ENCODE results near the gene AMPH.
"Not testable (repeated sequence)": the region's sequence is repeated elsewhere in the genome, so short reads cannot be mapped to it uniquely, and the experiment has no call there.

Gene AMPH

DNA sequence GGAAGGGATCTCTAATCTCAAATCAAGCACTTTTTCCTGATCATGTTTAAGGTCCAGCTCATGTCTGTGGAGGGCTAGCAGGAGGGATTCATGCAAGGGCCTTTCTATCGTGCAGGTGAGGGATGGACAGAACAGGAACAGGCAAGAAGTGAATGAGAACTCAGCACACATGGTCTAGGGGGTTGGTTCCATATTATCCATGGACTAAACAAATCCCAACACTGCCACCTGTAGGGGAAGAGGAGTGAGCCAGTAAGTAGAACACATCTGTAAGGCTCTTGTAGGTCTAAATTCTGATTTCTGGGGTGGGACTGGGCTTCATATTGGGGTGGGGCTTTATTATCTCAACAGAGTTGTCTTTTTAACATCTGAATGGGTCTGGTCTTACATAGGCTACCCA lies 219.8 kb downstream of the AMPH start:
- POLR2A ChIA-PET (ENCODE audit: low non-redundant PET), result no interaction called here
- CTCF ChIA-PET, result no interaction called here
- DNase-seq (ENCODE audit: low spot score), result no peak
- H3K27ac ChIP-seq, result no peak overlapping the region
- TF ChIP-seq, protein P1, sequence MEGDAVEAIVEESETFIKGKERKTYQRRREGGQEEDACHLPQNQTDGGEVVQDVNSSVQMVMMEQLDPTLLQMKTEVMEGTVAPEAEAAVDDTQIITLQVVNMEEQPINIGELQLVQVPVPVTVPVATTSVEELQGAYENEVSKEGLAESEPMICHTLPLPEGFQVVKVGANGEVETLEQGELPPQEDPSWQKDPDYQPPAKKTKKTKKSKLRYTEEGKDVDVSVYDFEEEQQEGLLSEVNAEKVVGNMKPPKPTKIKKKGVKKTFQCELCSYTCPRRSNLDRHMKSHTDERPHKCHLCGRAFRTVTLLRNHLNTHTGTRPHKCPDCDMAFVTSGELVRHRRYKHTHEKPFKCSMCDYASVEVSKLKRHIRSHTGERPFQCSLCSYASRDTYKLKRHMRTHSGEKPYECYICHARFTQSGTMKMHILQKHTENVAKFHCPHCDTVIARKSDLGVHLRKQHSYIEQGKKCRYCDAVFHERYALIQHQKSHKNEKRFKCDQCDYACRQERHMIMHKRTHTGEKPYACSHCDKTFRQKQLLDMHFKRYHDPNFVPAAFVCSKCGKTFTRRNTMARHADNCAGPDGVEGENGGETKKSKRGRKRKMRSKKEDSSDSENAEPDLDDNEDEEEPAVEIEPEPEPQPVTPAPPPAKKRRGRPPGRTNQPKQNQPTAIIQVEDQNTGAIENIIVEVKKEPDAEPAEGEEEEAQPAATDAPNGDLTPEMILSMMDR (conservative IDR thresholded peaks at IDR 0.05; ENCODE audit: low read depth), result no peak

DNA sequence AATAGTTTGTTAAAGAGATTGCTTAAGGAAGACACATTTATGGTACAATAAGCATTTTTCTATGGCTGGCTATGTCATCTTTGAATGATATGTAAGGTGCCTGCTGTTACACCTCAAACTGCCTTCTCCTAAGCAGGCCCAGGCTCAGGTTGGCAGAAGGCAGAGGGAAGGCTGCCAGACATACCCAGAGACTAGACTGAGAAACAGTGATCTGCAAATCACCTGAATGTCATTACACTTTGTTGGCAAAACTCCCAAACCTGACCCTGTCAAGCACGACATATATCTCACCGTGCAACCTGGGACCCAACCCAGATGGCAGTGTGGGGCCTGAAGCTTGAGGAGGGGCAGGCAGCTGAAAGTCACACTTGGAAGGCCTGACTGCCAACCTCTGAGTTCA lies 221.1 kb downstream of the AMPH start:
- ChIA-PET POLR2A (ENCODE audit: low non-redundant PET) (no interaction called here), CTCF (interaction anchor here (1.4 kb wide), 1 partner anchor 12 kb away, joined by 4 read pairs; no protein-coding TSS in a partner anchor)
- DNase-seq (ENCODE audit: low spot score), result no peak
- no peak overlapping the region for H3K27ac ChIP-seq
- TF ChIP-seq, protein P1 (conservative IDR thresholded peaks at IDR 0.05; ENCODE audit: low read depth), result no peak

DNA sequence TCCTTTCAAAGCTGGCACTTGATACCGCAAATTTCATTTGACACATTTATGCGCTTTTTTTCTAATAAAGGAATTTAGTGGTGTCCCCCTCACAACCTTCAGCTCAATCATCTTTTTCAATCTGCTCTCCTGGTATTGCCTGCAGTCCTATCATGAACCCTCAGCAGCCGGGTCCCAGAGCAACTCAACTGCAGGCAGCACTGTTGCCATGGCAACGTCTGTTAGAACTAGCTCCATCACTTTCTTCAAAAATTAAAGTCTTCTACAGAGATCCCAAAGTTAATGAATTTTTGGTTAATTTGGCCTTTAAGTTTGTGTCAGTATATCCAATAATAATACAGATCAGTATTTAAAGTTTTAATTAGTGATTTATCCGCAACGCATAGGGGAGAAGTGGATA lies 221.6 kb downstream of the AMPH start:
- POLR2A ChIA-PET (ENCODE audit: low non-redundant PET), result no interaction called here
- CTCF ChIA-PET, result interaction anchor here (1.0 to 1.4 kb wide), 2 partner anchors 11 to 251 kb away, joined by 4 to 6 read pairs; no protein-coding TSS in a partner anchor
- TF ChIP-seq, protein P1 (conservative IDR thresholded peaks at IDR 0.05; ENCODE audit: low read depth), result no peak
- DNase-seq (ENCODE audit: low spot score), result no peak
- no peak overlapping the region for H3K27ac ChIP-seq

DNA sequence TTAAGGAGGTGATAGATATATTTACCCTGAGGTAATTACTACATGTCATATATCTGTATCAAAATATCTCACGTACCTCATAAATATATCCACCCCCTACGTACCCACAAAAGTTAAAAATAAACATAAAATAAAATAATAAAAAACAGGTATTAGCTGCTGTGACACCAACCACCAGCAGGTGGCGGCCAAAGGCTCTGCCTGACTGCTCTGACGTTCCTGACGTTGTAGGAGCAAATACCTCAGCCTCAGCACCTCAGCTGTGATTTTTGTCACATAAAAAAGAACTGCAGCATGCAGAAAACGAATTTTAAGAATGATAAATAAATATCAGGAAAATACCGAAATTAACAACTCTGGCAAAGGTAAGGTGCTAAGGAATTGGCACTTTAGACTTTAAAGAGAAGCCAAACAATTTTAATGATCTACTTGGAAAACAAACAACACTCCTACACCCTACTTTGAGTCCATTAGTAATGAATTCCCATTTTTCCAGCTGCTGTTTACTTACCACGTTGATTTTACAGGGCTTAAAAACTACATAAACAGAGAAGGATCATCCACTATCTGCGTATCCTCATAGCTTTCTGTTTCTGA lies 232.3 kb downstream of the AMPH start:
- peak; percentile 36 for DNase-seq (ENCODE audit: low spot score)
- no peak overlapping the region for H3K27ac ChIP-seq
- ChIA-PET CTCF (interaction anchor here (0.5 to 1.6 kb wide), 20 partner anchors 9 to 1159 kb away, joined by 3 to 8 read pairs (median 4); no protein-coding TSS in a partner anchor), POLR2A (ENCODE audit: low non-redundant PET) (no interaction called here)
- TF ChIP-seq, protein P1 (conservative IDR thresholded peaks at IDR 0.05; ENCODE audit: low read depth), result peak; percentile 97

DNA sequence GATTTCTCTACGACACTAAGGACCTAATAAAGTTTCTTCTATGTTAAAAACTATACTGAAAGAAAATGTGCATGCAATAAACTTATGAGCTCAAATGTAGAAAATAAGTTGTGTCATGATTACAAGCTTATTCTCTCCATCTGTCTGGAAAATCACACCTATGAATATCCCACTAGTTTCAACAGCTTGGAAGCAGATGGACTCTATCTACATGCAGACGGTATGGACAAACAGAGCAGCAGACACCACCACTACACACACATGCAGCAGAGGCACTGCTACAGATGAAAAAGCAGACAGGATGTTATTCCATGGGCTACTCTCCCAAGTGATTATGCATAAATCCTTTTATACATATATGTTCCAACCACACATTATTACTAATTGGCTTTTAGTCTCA lies 234.3 kb downstream of the AMPH start:
- no peak for DNase-seq (ENCODE audit: low spot score)
- TF ChIP-seq, protein P1 (conservative IDR thresholded peaks at IDR 0.05; ENCODE audit: low read depth), result no peak
- CTCF ChIA-PET, result interaction anchor here (0.6 kb wide), 1 partner anchor 851 kb away, joined by 3 read pairs; no protein-coding TSS in a partner anchor
- POLR2A ChIA-PET (ENCODE audit: low non-redundant PET), result no interaction called here
- no peak overlapping the region for H3K27ac ChIP-seq

DNA sequence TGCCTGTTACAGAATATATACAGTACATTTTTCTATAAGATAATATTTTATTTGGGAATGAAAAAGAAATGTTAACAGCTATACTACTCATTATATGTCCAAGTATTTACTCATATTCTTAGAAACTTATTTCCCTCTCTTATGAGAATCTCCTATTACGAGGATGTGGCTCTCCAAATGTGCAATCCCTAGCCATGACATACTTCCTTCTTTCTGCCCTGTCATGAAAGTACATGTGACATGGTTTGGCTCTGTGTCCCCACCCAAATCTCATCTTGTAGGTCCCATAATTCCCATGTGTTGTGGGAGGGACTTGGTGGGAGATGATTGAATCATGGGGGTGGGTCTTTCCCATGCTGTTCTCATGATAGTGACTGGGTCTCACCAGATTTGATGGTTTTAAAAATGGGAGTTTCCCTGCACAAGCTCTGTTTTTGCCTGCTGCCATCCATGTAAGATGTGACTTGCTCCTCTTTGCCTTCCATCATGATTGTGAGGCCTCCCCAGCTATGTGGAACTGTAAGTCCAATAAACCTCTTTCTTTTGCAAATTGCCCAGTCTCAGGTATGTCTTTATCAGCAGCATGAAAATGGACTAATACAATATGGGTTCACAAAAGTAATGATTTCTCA lies 235.1 kb downstream of the AMPH start:
- H3K27ac ChIP-seq; DNase-seq (ENCODE audit: low spot score); POLR2A ChIA-PET (ENCODE audit: low non-redundant PET): not testable (repeated sequence)
- CTCF ChIA-PET, result interaction anchor here (0.6 kb wide), 1 partner anchor 850 kb away, joined by 3 read pairs; no protein-coding TSS in a partner anchor

DNA sequence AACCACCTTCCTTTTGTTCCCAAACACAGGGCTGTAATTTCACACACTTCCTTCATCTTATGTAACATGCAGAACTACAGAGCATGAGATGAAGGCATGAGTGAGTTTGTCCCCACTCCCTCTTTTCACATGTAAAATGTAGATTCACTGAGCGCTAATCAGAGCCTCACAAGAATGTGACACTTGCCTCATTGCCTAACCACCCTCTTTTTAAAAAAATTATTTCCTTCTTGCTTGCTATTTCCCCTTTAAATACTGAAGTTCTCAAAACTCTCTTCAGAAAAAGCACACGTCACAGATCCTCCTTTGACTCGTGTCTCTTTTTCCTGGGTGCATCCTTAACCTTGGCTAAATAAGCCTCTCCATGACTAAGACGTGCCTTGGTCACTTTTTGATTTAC lies 236.5 kb downstream of the AMPH start:
- TF ChIP-seq, protein P1 (conservative IDR thresholded peaks at IDR 0.05; ENCODE audit: low read depth), result no peak
- ChIA-PET CTCF (no interaction called here), POLR2A (ENCODE audit: low non-redundant PET) (no interaction called here)
- no peak overlapping the region for H3K27ac ChIP-seq
- DNase-seq (ENCODE audit: low spot score), result no peak

All from RWPE1 (cell line).